CD4-positive, alpha-beta T cell treated with Interleukin-17A for 4 hours (primary cell): ENCODE data around the gene MEIOB.

Source experiments
- DNase-seq: peaks from one replicate; pipeline ENCODE4 v3.0.0-alpha.2; 2020; ENCODE audit warnings: mixed read lengths

The MEIOB gene

GRCh38 chr16:1874854-1875253, 2.9 kb upstream of the MEIOB start:
- no peak for DNase-seq

GRCh38 chr16:1870365-1871082, 1.4 kb downstream of the MEIOB start:
- DNase-seq = no peak

GRCh38 chr16:1865902-1866690, 5.9 kb downstream of the MEIOB start:
- DNase-seq = no peak

- DNase-seq = peak; percentile 16
These were observed 8.1 kb downstream of the MEIOB start for GRCh38 chr16:1863681-1864460.

- no peak for DNase-seq
These were observed 9.6 kb downstream of the MEIOB start for GRCh38 chr16:1862394-1862793.

GRCh38 chr16:1861730-1862129, 10.2 kb downstream of the MEIOB start:
- DNase-seq = no peak

- no peak for DNase-seq
These were observed 12.3 kb downstream of the MEIOB start for GRCh38 chr16:1859650-1860049.

- no peak for DNase-seq
These were observed 13.6 kb downstream of the MEIOB start for GRCh38 chr16:1858189-1858865.

GRCh38 chr16:1857433-1858097, 14.4 kb downstream of the MEIOB start:
- DNase-seq = no peak

GRCh38 chr16:1851793-1852192, 20.2 kb downstream of the MEIOB start:
- DNase-seq = no peak

GRCh38 chr16:1850981-1851380, 21.0 kb downstream of the MEIOB start:
- DNase-seq = no peak

- DNase-seq = no peak
These were observed 25.5 kb downstream of the MEIOB start for GRCh38 chr16:1846416-1846815.

- no peak for DNase-seq
These were observed 26.0 kb downstream of the MEIOB start for GRCh38 chr16:1845985-1846384.

GRCh38 chr16:1839554-1839953, 32.4 kb downstream of the MEIOB start:
- DNase-seq = no peak

- no peak for DNase-seq
These were observed 37.9 kb downstream of the MEIOB start for GRCh38 chr16:1834096-1834495.

GRCh38 chr16:1832838-1833454, 39.0 kb downstream of the MEIOB start:
- DNase-seq = no peak

GRCh38 chr16:1831186-1832075, 40.5 kb downstream of the MEIOB start:
- DNase-seq = no peak

GRCh38 chr16:1830213-1830612, 41.8 kb downstream of the MEIOB start:
- no peak for DNase-seq

- no peak for DNase-seq
These were observed 43.1 kb downstream of the MEIOB start for GRCh38 chr16:1828645-1829410.
